Measurements from ENCODE around the gene MFAP4.
"Not testable (repeated sequence)": the region's sequence is repeated elsewhere in the genome, so short reads cannot be mapped to it uniquely, and the experiment has no call there.

Gene MFAP4

GRCh38 chr17:19369846-19370492 lies 17.0 kb downstream of the MFAP4 start:
- DNase-seq, result no peak

GRCh38 chr17:19369107-19369778 lies 17.7 kb downstream of the MFAP4 start:
- no peak for DNase-seq

- no peak for DNase-seq
Observed at GRCh38 chr17:19368229-19368628, 18.8 kb downstream of the MFAP4 start.

GRCh38 chr17:19366637-19366972 lies 20.4 kb downstream of the MFAP4 start:
- DNase-seq, result no peak

- DNase-seq, result no peak
Observed at GRCh38 chr17:19365833-19366636, 21.0 kb downstream of the MFAP4 start.

- no peak for DNase-seq
Observed at GRCh38 chr17:19365499-19365817, 21.5 kb downstream of the MFAP4 start.

- no peak for DNase-seq
Observed at GRCh38 chr17:19364699-19365498, 22.1 kb downstream of the MFAP4 start.

- DNase-seq, result no peak
Observed at GRCh38 chr17:19363460-19364035, 23.4 kb downstream of the MFAP4 start.

GRCh38 chr17:19363114-19363438 lies 23.9 kb downstream of the MFAP4 start:
- no peak for DNase-seq

- DNase-seq, result peak; percentile 92
Observed at GRCh38 chr17:19362277-19363113, 24.5 kb downstream of the MFAP4 start, which contains the start of gene B9D1. Gene B9D1, minus strand, starts transcription at chr17:19362723. Its CDS starts 154 bp downstream, at chr17:19362569.

GRCh38 chr17:19361944-19362276 lies 25.1 kb downstream of the MFAP4 start:
- no peak for DNase-seq

- no peak for DNase-seq
Observed at GRCh38 chr17:19361326-19361725, 25.7 kb downstream of the MFAP4 start.

GRCh38 chr17:19360772-19361171 lies 26.2 kb downstream of the MFAP4 start:
- no peak for DNase-seq

GRCh38 chr17:19359856-19360255 lies 27.1 kb downstream of the MFAP4 start:
- no peak for DNase-seq

GRCh38 chr17:19359151-19359550 lies 27.8 kb downstream of the MFAP4 start:
- no peak for DNase-seq

- DNase-seq, result no peak
Observed at GRCh38 chr17:19357761-19358160, 29.2 kb downstream of the MFAP4 start.

- DNase-seq, result no peak
Observed at GRCh38 chr17:19357351-19357750, 29.6 kb downstream of the MFAP4 start.

GRCh38 chr17:19354748-19355147 lies 32.2 kb downstream of the MFAP4 start:
- DNase-seq, result no peak

GRCh38 chr17:19353401-19353800 lies 33.6 kb downstream of the MFAP4 start:
- DNase-seq, result not testable (repeated sequence)

GRCh38 chr17:19348806-19349205 lies 38.2 kb downstream of the MFAP4 start:
- no peak for DNase-seq

- no peak for DNase-seq
Observed at GRCh38 chr17:19348081-19348650, 38.8 kb downstream of the MFAP4 start.
